IMR-90 (cell line): ENCODE data around the gene TFPI. TPM values are rescaled to one million over a fixed set of nuclear protein-coding genes. Genes with fewer than 3 reads are reported as not detected.
A peak's percentile ranks its signal among the peaks of the same experiment; 100 is the strongest.

ENCODE experiments used
- ATAC-seq: fragments of 200-7000 bp; cut with Tn5 transposase; 2 replicates; pipeline ENCODE4 v1.9.1; 2020; ENCODE audit warnings: low read depth, mild to moderate bottlenecking, moderate library complexity
- BruUV-seq: library from RNA; stranded (reverse); fragments of 400-500 nt; replicated peaks from 2 replicates; lab custom pipeline; 2021; lab: Mats Ljungman, UMichigan
- CTCF ChIA-PET: fragments of 300-600 bp; formaldehyde crosslinking; extraction: SDS; loops from one replicate; lab custom pipeline; 2021; ENCODE audit warnings: antibody characterized with exemption; lab: Yijun Ruan, JAX
- POLR2A ChIA-PET: fragments of 300-600 bp; sonication (Branson Sonifier 250); formaldehyde crosslinking; loops from one replicate; lab custom pipeline; 2022; ENCODE audit warnings: antibody characterized with exemption; ENCODE audit not compliant: unreplicated experiment; lab: Charles Lee
- DNase-seq: peaks from one replicate; pipeline ENCODE4 v3.0.0; 2013
- H2AFZ ChIP-seq: replicated peaks from 2 replicates; pipeline ENCODE3; 2013; ENCODE audit warnings: low read length, mild to moderate bottlenecking; ENCODE audit not compliant: poor library complexity
- H2AK5ac ChIP-seq: 2 replicates; pipeline ENCODE4 v1.6.1; 2013; ENCODE audit warnings: low read depth, low read length, inconsistent platforms
- H2AK9ac ChIP-seq: replicated peaks from 2 replicates; pipeline ENCODE3; 2013; ENCODE audit warnings: mild to moderate bottlenecking, low read depth, low read length, moderate library complexity; ENCODE audit not compliant: poor library complexity
- H2BK120ac ChIP-seq: 2 replicates; pipeline ENCODE4 v1.6.1; 2013; ENCODE audit warnings: low read depth, low read length, inconsistent platforms
- H2BK15ac ChIP-seq: 3 replicates; pipeline ENCODE4 v1.6.1; 2013; ENCODE audit warnings: low read depth, low read length, inconsistent platforms
- H2BK20ac ChIP-seq: 2 replicates; pipeline ENCODE4 v1.6.1; 2013; ENCODE audit warnings: low read depth, mild to moderate bottlenecking, inconsistent platforms, low read length, moderate library complexity
- H2BK5ac ChIP-seq: 2 replicates; pipeline ENCODE4 v1.6.1; 2013; ENCODE audit warnings: mild to moderate bottlenecking, low read depth, low read length, inconsistent platforms; ENCODE audit not compliant: poor library complexity, severe bottlenecking
- H3K14ac ChIP-seq: replicated peaks from 2 replicates; pipeline ENCODE4 v1.6.1; 2013; ENCODE audit warnings: low read depth, low read length, inconsistent platforms
- H3K18ac ChIP-seq: 2 replicates; pipeline ENCODE4 v1.6.1; 2013; ENCODE audit warnings: low read depth, low read length, control low read depth
- H3K23ac ChIP-seq: 2 replicates; pipeline ENCODE4 v1.6.1; 2013; ENCODE audit warnings: low read depth, low read length, inconsistent platforms
- H3K27ac ChIP-seq: 2 replicates; pipeline ENCODE4 v1.5.1; 2013; ENCODE audit warnings: mild to moderate bottlenecking, control low read depth, low read length; ENCODE audit not compliant: insufficient read depth
- H3K27me3 ChIP-seq: 2 replicates; pipeline ENCODE4 v1.6.1; 2013; ENCODE audit warnings: low read length; ENCODE audit not compliant: control insufficient read depth, insufficient read depth
- H3K36me3 ChIP-seq: 2 replicates; pipeline ENCODE4 v1.6.1; 2013; ENCODE audit warnings: low read length, mixed read lengths; ENCODE audit not compliant: control insufficient read depth, insufficient read depth
- H3K4ac ChIP-seq: 2 replicates; pipeline ENCODE4 v1.6.1; 2013; ENCODE audit warnings: low read depth, low read length, inconsistent platforms
- H3K4me1 ChIP-seq: 2 replicates; pipeline ENCODE4 v1.6.1; 2013; ENCODE audit warnings: low read length, mixed read lengths; ENCODE audit not compliant: control insufficient read depth, insufficient read depth
- H3K4me2 ChIP-seq: 2 replicates; pipeline ENCODE4 v1.6.1; 2013; ENCODE audit warnings: low read depth, mild to moderate bottlenecking, control low read depth, low read length, moderate library complexity
- H3K4me3 ChIP-seq: 2 replicates; pipeline ENCODE4 v1.5.1; 2013; ENCODE audit warnings: low read depth, mild to moderate bottlenecking, control low read depth, low read length, moderate library complexity; ENCODE audit not compliant: insufficient read depth
- H3K56ac ChIP-seq: 2 replicates; pipeline ENCODE4 v1.6.1; 2013; ENCODE audit warnings: low read length, inconsistent platforms; ENCODE audit not compliant: insufficient read depth; ENCODE audit errors: extremely low read depth
- H3K79me1 ChIP-seq, 2 experiments: 2 replicates each; pipeline ENCODE4 v1.6.1; 2013; ENCODE audit warnings: low read length in 2 of 2, inconsistent platforms in 1 of 2, low read depth in 1 of 2
- H3K9ac ChIP-seq: 2 replicates; pipeline ENCODE4 v1.6.1; 2013; ENCODE audit warnings: low read depth, low read length, control low read depth
- H3K9me1 ChIP-seq: 2 replicates; pipeline ENCODE4 v1.6.1; 2013; ENCODE audit warnings: low read length, inconsistent platforms; ENCODE audit not compliant: insufficient read depth
- H3K9me3 ChIP-seq: 2 replicates; pipeline ENCODE4 v1.6.1; 2013; ENCODE audit warnings: low read length; ENCODE audit not compliant: control insufficient read depth, insufficient read depth
- H4K20me1 ChIP-seq: 2 replicates; pipeline ENCODE4 v1.6.1; 2013; ENCODE audit warnings: low read length, inconsistent platforms; ENCODE audit not compliant: insufficient read depth
- H4K5ac ChIP-seq: 2 replicates; pipeline ENCODE4 v1.6.1; 2013; ENCODE audit warnings: mild to moderate bottlenecking, low read depth, low read length, control low read depth
- H4K8ac ChIP-seq, 2 experiments: 2 replicates each; pipeline ENCODE4 v1.6.1; 2013; ENCODE audit warnings: low read depth in 2 of 2, low read length in 2 of 2, control low read depth in 1 of 2, inconsistent platforms in 1 of 2
- H4K91ac ChIP-seq: 2 replicates; pipeline ENCODE4 v1.6.1; 2013; ENCODE audit warnings: low read depth, low read length, inconsistent platforms; ENCODE audit not compliant: insufficient read depth
- BHLHE40 ChIP-seq: fragments of 150-350 bp; IDR thresholded peaks from 2 replicates; pipeline ENCODE4 v1.6.1; 2016; ENCODE audit warnings: mild to moderate bottlenecking, low read depth, low read length
- CEBPB ChIP-seq: IDR thresholded peaks from 2 replicates; pipeline ENCODE4 v1.6.1; 2012; ENCODE audit warnings: low read depth, low read length, improper control_type of control experiment
- CHD1 ChIP-seq: IDR thresholded peaks from 2 replicates; pipeline ENCODE4 v1.6.1; 2012; ENCODE audit warnings: low read depth, low read length, improper control_type of control experiment
- FOS ChIP-seq: fragments of 150-350 bp; IDR thresholded peaks from 2 replicates; pipeline ENCODE4 v1.6.1; 2016; ENCODE audit warnings: low read depth, low read length
- MAZ ChIP-seq: IDR thresholded peaks from 2 replicates; pipeline ENCODE4 v1.6.1; 2012; ENCODE audit warnings: low read depth, mild to moderate bottlenecking, low read length, improper control_type of control experiment, moderate library complexity, borderline replicate concordance
- MXI1 ChIP-seq: IDR thresholded peaks from 2 replicates; pipeline ENCODE4 v1.6.1; 2012; ENCODE audit warnings: low read depth, mild to moderate bottlenecking, low read length, moderate library complexity, borderline replicate concordance
- POLR2A ChIP-seq: IDR thresholded peaks from 2 replicates; pipeline ENCODE4 v1.6.1; 2012; ENCODE audit warnings: mild to moderate bottlenecking, low read depth, low read length
- RAD21 ChIP-seq: IDR thresholded peaks from 2 replicates; pipeline ENCODE4 v1.6.1; 2012; ENCODE audit warnings: low read length, improper control_type of control experiment
- RCOR1 ChIP-seq: IDR thresholded peaks from 2 replicates; pipeline ENCODE4 v1.6.1; 2012; ENCODE audit warnings: mild to moderate bottlenecking, low read length, improper control_type of control experiment; ENCODE audit not compliant: insufficient replicate concordance
- SMC3 ChIP-seq: fragments of 150-350 bp; IDR thresholded peaks from 2 replicates; pipeline ENCODE4 v1.6.1; 2016; ENCODE audit warnings: low read depth, mild to moderate bottlenecking, antibody characterized with exemption, low read length, moderate library complexity
- WGBS, 2 experiments: methylation state at CpG; one replicate each; pipeline versions ENCODE4 v1.1.5 to v1.1.7; 2013; ENCODE audit warnings: missing lambda C conversion rate in 2 of 2; ENCODE audit not compliant: insufficient read length in 1 of 2; ENCODE audit errors: extremely low coverage in 2 of 2; 5-methylcytosine and 5-hydroxymethylcytosine counted together
- dilution Hi-C: fragments of 300-500 bp; cut with HindIII; formaldehyde crosslinking; loops from one replicate; pipeline ENCODE4 v1.14.3; 2018; ENCODE audit warnings: low sequenced_read_pairs; ENCODE audit not compliant: unreplicated experiment
- in situ Hi-C: fragments of 300-500 bp; cut with MboI; formaldehyde crosslinking; loops from 3 replicates; pipeline ENCODE4 v1.14.3; 2019; ENCODE audit warnings: low sequenced_read_pairs, inconsistent platforms, mixed read lengths
- intact Hi-C: fragments of 100-400 bp; cut with micrococcal nuclease; formaldehyde crosslinking; loops from 2 replicates; pipeline ENCODE4 v1.10.0; 2022
- polyA plus RNA-seq, 3 experiments: library from polyadenylated mRNA; depleted of rRNA; stranded (reverse); fragments of >200 nt; gene quantifications; 2 replicates each; pipeline ENCODE4 v1.2.3, GENCODE V29; 2012; ENCODE audit warnings: low replicate concordance in 1 of 3
- total RNA-seq: library from RNA; depleted of rRNA; stranded (reverse); fragments of >200 nt; gene quantifications from 2 replicates; pipeline ENCODE4 v1.2.3, GENCODE V29; 2012
- TF ChIP-seq, protein P1 (sequence below): conservative IDR thresholded peaks from 2 replicates; pipeline ENCODE4 v1.5.1; 2012; ENCODE audit warnings: mild to moderate bottlenecking, low read depth, low read length, improper control_type of control experiment
- TF ChIP-seq, protein P2 (sequence below): fragments of 150-350 bp; IDR thresholded peaks from 2 replicates; pipeline ENCODE4 v1.6.1; 2016; ENCODE audit warnings: low read depth, mild to moderate bottlenecking, low read length, moderate library complexity, borderline replicate concordance

TFPI gene
- total and polyA plus RNA-seq, 2 of the 4 experiments (the other 2 are of a cell fraction), result 33.9 to 83.0 TPM

- no peak for TF ChIP-seq MAZ
These were observed 458 bp upstream of the TFPI start (continued) for GRCh38 chr2:187554704-187555082.

- Histone ChIP-seq H3K56ac (peak overlapping the region; percentile 47; the same call in 1 of the 2 replicates), H3K18ac (peak overlapping the region; percentile 97), H3K9ac (peak overlapping the region; percentile 94), H3K27me3 (no peaks in the 10 kb centered on the region), H2BK20ac (no peak overlapping the region), H4K5ac (peak overlapping the region; percentile 84), H2AK5ac (no peak overlapping the region), H3K4me1 (peaks cover 5% of the 10 kb centered on the region), H4K91ac (no peak overlapping the region), H2BK5ac (peak overlapping the region; percentile 89), H3K27ac (peak overlapping the region; percentile 98), H3K14ac (no peak overlapping the region), H3K36me3 (peaks cover 4% of the 10 kb centered on the region), H3K4ac (peak overlapping the region; percentile 80; the same call in 1 of the 2 replicates), H3K9me1 (0 out of 2 replicates have a peak, but pooled peaks cover 2% of the 10 kb centered on the region), H3K23ac (peak overlapping the region; percentile 56; the same call in 1 of the 2 replicates), H4K20me1 (peaks cover 4% of the 10 kb centered on the region; the same call in 1 of the 2 replicates), H2BK120ac (peak overlapping the region; percentile 76), H2AK9ac (no peak overlapping the region), H3K9me3 (no peaks in the 10 kb centered on the region), H4K8ac (peak overlapping the region in 1 of 2 experiments; percentile 27; a peak in 1 of 4 replicates), H2AFZ (no peak overlapping the region), H3K4me3 (peak overlapping the region; percentile 92), H2BK15ac (no peak overlapping the region), H3K79me1 (peaks cover 3 to 21% of the 10 kb centered on the region in 2 experiments; a peak in 2 of 4 replicates), H3K4me2 (peak overlapping the region; percentile 99)
- BruUV-seq, result TSS peak; percentile 50
- intact Hi-C loops, result loop anchor here (2.0 kb wide), 1 partner anchor 52 kb away; no protein-coding TSS in a partner anchor
- ATAC-seq, result peak; percentile 78
- in situ Hi-C loops, result no loop called here
- dilution Hi-C loops, result no loop called here
- DNase-seq, result peak; percentile 91
- ChIA-PET CTCF (no interaction called here), POLR2A (no interaction called here)
- no CpG with 5 or more reads among the region's 2 CpGs for WGBS, 2 experiments
- TF ChIP-seq BHLHE40, result peak; percentile 51
- TF ChIP-seq, protein P1, sequence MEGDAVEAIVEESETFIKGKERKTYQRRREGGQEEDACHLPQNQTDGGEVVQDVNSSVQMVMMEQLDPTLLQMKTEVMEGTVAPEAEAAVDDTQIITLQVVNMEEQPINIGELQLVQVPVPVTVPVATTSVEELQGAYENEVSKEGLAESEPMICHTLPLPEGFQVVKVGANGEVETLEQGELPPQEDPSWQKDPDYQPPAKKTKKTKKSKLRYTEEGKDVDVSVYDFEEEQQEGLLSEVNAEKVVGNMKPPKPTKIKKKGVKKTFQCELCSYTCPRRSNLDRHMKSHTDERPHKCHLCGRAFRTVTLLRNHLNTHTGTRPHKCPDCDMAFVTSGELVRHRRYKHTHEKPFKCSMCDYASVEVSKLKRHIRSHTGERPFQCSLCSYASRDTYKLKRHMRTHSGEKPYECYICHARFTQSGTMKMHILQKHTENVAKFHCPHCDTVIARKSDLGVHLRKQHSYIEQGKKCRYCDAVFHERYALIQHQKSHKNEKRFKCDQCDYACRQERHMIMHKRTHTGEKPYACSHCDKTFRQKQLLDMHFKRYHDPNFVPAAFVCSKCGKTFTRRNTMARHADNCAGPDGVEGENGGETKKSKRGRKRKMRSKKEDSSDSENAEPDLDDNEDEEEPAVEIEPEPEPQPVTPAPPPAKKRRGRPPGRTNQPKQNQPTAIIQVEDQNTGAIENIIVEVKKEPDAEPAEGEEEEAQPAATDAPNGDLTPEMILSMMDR, result no peak
- peak; percentile 93 for TF ChIP-seq FOS
- TF ChIP-seq, protein P2, sequence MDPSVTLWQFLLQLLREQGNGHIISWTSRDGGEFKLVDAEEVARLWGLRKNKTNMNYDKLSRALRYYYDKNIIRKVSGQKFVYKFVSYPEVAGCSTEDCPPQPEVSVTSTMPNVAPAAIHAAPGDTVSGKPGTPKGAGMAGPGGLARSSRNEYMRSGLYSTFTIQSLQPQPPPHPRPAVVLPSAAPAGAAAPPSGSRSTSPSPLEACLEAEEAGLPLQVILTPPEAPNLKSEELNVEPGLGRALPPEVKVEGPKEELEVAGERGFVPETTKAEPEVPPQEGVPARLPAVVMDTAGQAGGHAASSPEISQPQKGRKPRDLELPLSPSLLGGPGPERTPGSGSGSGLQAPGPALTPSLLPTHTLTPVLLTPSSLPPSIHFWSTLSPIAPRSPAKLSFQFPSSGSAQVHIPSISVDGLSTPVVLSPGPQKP, result no peak
- no peak for TF ChIP-seq RCOR1
- TF ChIP-seq CHD1, result no peak
- TF ChIP-seq POLR2A, result no peak
- peak; percentile 92 for TF ChIP-seq CEBPB
- no peak for TF ChIP-seq SMC3
- no peak for TF ChIP-seq MXI1
- no peak for TF ChIP-seq MAZ
- TF ChIP-seq RAD21, result no peak
These were observed 1.2 kb downstream of the TFPI start for GRCh38 chr2:187552828-187553681.
